Uterus (tissue), 4 donors: Measurements from ENCODE around the gene TREML4. TPM values are rescaled to one million over a fixed set of nuclear protein-coding genes. Genes with fewer than 3 reads are reported as not detected.

Source experiments
- DNase-seq, 2 donors: peaks; one replicate each; pipeline ENCODE4 v3.0.0-alpha.2; 2019 to 2020
- H3K27ac ChIP-seq, 2 donors: fragments of 200-600 bp; sonication (generic); 1 replicate in 1 of 2; 2 replicates in 1 of 2; pipeline ENCODE4 v1.5.1; 2016 to 2018
- H3K27me3 ChIP-seq, 2 donors: fragments of 200-600 bp; sonication (generic); one replicate each; pipeline ENCODE4 v1.5.1; 2018 to 2019; ENCODE audit warnings: control low read depth in 1 of 2
- H3K36me3 ChIP-seq, 2 donors: fragments of 200-600 bp; sonication (generic); one replicate each; pipeline ENCODE4 v1.5.1; 2019; ENCODE audit warnings: control low read depth in 1 of 2
- H3K4me1 ChIP-seq, 2 donors: fragments of 200-600 bp; sonication (generic); one replicate each; pipeline ENCODE4 v1.5.1; 2018 to 2019; ENCODE audit warnings: control low read depth in 1 of 2
- H3K4me3 ChIP-seq, 2 donors: fragments of 200-600 bp; sonication (generic); 1 replicate in 1 of 2; 2 replicates in 1 of 2; pipeline ENCODE4 v1.5.1; 2018 to 2019; ENCODE audit warnings: mild to moderate bottlenecking in 1 of 2
- H3K9me3 ChIP-seq, 2 donors: fragments of 200-600 bp; sonication (generic); one replicate each; pipeline ENCODE4 v1.5.1; 2019; ENCODE audit warnings: control low read depth in 1 of 2
- CTCF ChIP-seq, 4 experiments: fragments of 200-600 bp in 2 of 4; fragments of 450-650 bp in 2 of 4; sonication (generic) in 2 of 4; IDR thresholded peaks; one replicate each; pipeline ENCODE4 v1.5.1; 2016 to 2019; ENCODE audit warnings: antibody characterized with exemption in 4 of 4, mild to moderate bottlenecking in 2 of 4, moderate library complexity in 1 of 4
- POLR2A ChIP-seq, 2 donors: fragments of 450-650 bp; IDR thresholded peaks; one replicate each; pipeline ENCODE4 v1.6.1; 2016; ENCODE audit warnings: antibody characterized with exemption in 2 of 2, mild to moderate bottlenecking in 1 of 2, moderate library complexity in 1 of 2
- intact Hi-C: fragments of 100-400 bp; cut with DNase I; formaldehyde crosslinking; loops from one replicate; pipeline ENCODE4 v1.15.1; 2023; ENCODE audit warnings: low total_unique reads
- total RNA-seq, 4 donors: library from RNA; depleted of rRNA in 3 of 4; stranded (reverse); fragments of >200 nt in 3 of 4; gene quantifications; one replicate each; pipeline versions ENCODE4 v1.1.0 to v1.2.4, GENCODE V29; 2014 to 2023
- donor health status: DM: yes; HTN: yes; CAD: no.

TREML4 gene
- total RNA-seq, 4 donors from 2014 or later = not detected

GRCh38 chr6:41193171-41193734, 34.9 kb upstream of the TREML4 start:
- intact Hi-C loops = no loop called here
- Histone ChIP-seq H3K36me3 (no peaks in the 10 kb centered on the region), H3K27me3 (no peaks in the 10 kb centered on the region), H3K9me3 (no peaks in the 10 kb centered on the region), H3K27ac (no peak overlapping the region), H3K4me3 (no peak overlapping the region), H3K4me1 (no peaks in the 10 kb centered on the region)
- no peak for DNase-seq
- TF ChIP-seq POLR2A (IDR thresholded peaks at IDR 0.05) = no peak
- no peak for TF ChIP-seq CTCF (IDR thresholded peaks at IDR 0.05)

GRCh38 chr6:41193884-41194283, 34.3 kb upstream of the TREML4 start:
- intact Hi-C loops = no loop called here
- TF ChIP-seq POLR2A (IDR thresholded peaks at IDR 0.05) = no peak
- no peak for TF ChIP-seq CTCF (IDR thresholded peaks at IDR 0.05)
- Histone ChIP-seq H3K4me3 (no peak overlapping the region), H3K9me3 (no peaks in the 10 kb centered on the region), H3K27ac (no peak overlapping the region), H3K27me3 (no peaks in the 10 kb centered on the region), H3K36me3 (no peaks in the 10 kb centered on the region), H3K4me1 (no peaks in the 10 kb centered on the region)
- DNase-seq = no peak

DNA sequence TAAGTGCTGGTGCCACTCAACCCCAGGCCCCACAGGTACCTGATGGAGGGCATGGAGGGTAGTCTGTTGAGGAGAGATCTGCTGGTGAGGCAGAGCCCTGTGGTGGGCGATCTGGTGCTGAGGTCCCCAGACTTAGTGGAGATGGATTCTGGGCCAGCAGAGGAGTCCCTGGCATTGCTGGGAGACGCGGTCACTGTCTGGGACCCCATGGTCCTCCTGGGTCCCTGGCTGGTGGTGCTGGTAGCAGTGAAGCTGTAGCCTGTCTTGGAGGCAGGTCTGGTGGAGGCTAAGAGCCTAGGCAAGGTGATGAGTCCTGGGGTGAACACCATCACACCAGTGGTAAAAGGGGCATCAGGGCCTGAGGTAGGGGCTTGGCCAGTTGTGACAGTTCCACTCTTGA, 33.8 kb upstream of the TREML4 start:
- Histone ChIP-seq H3K27ac (no peak overlapping the region), H3K9me3 (no peaks in the 10 kb centered on the region), H3K27me3 (no peaks in the 10 kb centered on the region), H3K36me3 (no peaks in the 10 kb centered on the region), H3K4me3 (no peak overlapping the region), H3K4me1 (no peaks in the 10 kb centered on the region)
- intact Hi-C loops = no loop called here
- TF ChIP-seq CTCF (IDR thresholded peaks at IDR 0.05) (no peak), POLR2A (IDR thresholded peaks at IDR 0.05) (no peak)
- no peak for DNase-seq

- Histone ChIP-seq H3K27ac (no peak overlapping the region), H3K4me3 (no peak overlapping the region), H3K9me3 (no peaks in the 10 kb centered on the region), H3K4me1 (no peaks in the 10 kb centered on the region), H3K27me3 (no peaks in the 10 kb centered on the region), H3K36me3 (no peaks in the 10 kb centered on the region)
- no peak for DNase-seq
- TF ChIP-seq POLR2A (IDR thresholded peaks at IDR 0.05) (no peak), CTCF (IDR thresholded peaks at IDR 0.05) (no peak)
- intact Hi-C loops = no loop called here
These were observed 30.9 kb upstream of the TREML4 start for GRCh38 chr6:41197234-41197633.

GRCh38 chr6:41199552-41200246, 28.4 kb upstream of the TREML4 start:
- Histone ChIP-seq H3K36me3 (no peaks in the 10 kb centered on the region), H3K9me3 (no peaks in the 10 kb centered on the region), H3K4me1 (no peaks in the 10 kb centered on the region), H3K4me3 (no peak overlapping the region), H3K27me3 (no peaks in the 10 kb centered on the region), H3K27ac (no peak overlapping the region)
- no peak for DNase-seq
- TF ChIP-seq POLR2A (IDR thresholded peaks at IDR 0.05) (no peak), CTCF (IDR thresholded peaks at IDR 0.05) (no peak)
- intact Hi-C loops = no loop called here
